PC-3 (cell line): ENCODE results near the gene ABCA3. TPM values are rescaled to one million over a fixed set of nuclear protein-coding genes. Genes with fewer than 3 reads are reported as not detected.

ENCODE experiments used
- ATAC-seq: fragments of 200-7000 bp; cut with Tn5 transposase; 2 replicates; pipeline ENCODE4 v1.9.1; 2020; ENCODE audit warnings: mild to moderate bottlenecking, moderate library complexity
- BruUV-seq: library from RNA; stranded (reverse); fragments of 400-500 nt; replicated peaks from 2 replicates; lab custom pipeline; 2021; lab: Mats Ljungman, UMichigan
- CTCF ChIA-PET: fragments of 300-600 bp; sonication (Branson Sonifier 250); formaldehyde crosslinking; loops from one replicate; lab custom pipeline; 2022; ENCODE audit warnings: antibody characterized with exemption; lab: Charles Lee
- POLR2A ChIA-PET: fragments of 300-600 bp; sonication (Branson Sonifier 250); formaldehyde crosslinking; loops from one replicate; lab custom pipeline; 2022; ENCODE audit warnings: antibody characterized with exemption; ENCODE audit not compliant: unreplicated experiment; lab: Charles Lee
- DNase-seq: peaks from one replicate; pipeline ENCODE4 v3.0.0-alpha.2; 2015
- H2AFZ ChIP-seq: fragments of 300-600 bp; sonication (generic); 2 replicates; pipeline ENCODE4 v1.6.0; 2016; ENCODE audit warnings: antibody characterized with exemption, low read length
- H3F3A ChIP-seq: fragments of 300-600 bp; sonication (generic); one replicate; pipeline ENCODE4 v1.6.0; 2017; ENCODE audit warnings: antibody characterized with exemption, low read length, control low read depth, mild to moderate bottlenecking; ENCODE audit not compliant: unreplicated experiment
- H3K27ac ChIP-seq: fragments of 300-600 bp; sonication (generic); 2 replicates; pipeline ENCODE4 v1.5.1; 2016; ENCODE audit warnings: mild to moderate bottlenecking, low read length
- H3K27me3 ChIP-seq: fragments of 300-600 bp; sonication (generic); 2 replicates; pipeline ENCODE4 v1.6.1; 2016; ENCODE audit warnings: low read length, mixed read lengths
- H3K36me3 ChIP-seq: fragments of 300-600 bp; sonication (generic); 2 replicates; pipeline ENCODE4 v1.6.1; 2016; ENCODE audit warnings: low read depth, mixed run types, low read length, mixed read lengths
- H3K4me1 ChIP-seq: fragments of 300-600 bp; sonication (generic); 2 replicates; pipeline ENCODE4 v1.5.1; 2016; ENCODE audit warnings: low read length; ENCODE audit not compliant: insufficient read depth
- H3K4me2 ChIP-seq: fragments of 300-600 bp; sonication (generic); 2 replicates; pipeline ENCODE4 v1.6.0; 2016; ENCODE audit warnings: low read length
- H3K4me3 ChIP-seq: fragments of 300-600 bp; sonication (generic); 2 replicates; pipeline ENCODE4 v1.5.1; 2016; ENCODE audit warnings: mild to moderate bottlenecking, low read length, mixed read lengths
- H3K79me2 ChIP-seq: fragments of 300-600 bp; sonication (generic); 2 replicates; pipeline ENCODE4 v1.6.1; 2017; ENCODE audit warnings: low read length, mixed read lengths
- H3K9ac ChIP-seq: fragments of 300-600 bp; sonication (generic); 2 replicates; pipeline ENCODE4 v1.6.0; 2016; ENCODE audit warnings: mild to moderate bottlenecking, low read length
- H3K9me2 ChIP-seq: fragments of 300-600 bp; sonication (generic); replicated peaks from 2 replicates; pipeline ENCODE4 v1.6.1; 2016; ENCODE audit warnings: mixed run types, low read length, mixed read lengths
- H3K9me3 ChIP-seq: fragments of 300-600 bp; sonication (generic); 2 replicates; pipeline ENCODE4 v1.6.1; 2016; ENCODE audit warnings: low read length, mixed read lengths
- H4K20me1 ChIP-seq: fragments of 300-600 bp; sonication (generic); 2 replicates; pipeline ENCODE4 v1.6.1; 2016; ENCODE audit warnings: low read length, mixed read lengths
- CTCF ChIP-seq: fragments of 300-600 bp; sonication (generic); conservative IDR thresholded peaks from 2 replicates; pipeline ENCODE4 v1.5.1; 2017; ENCODE audit warnings: antibody characterized with exemption, low read depth, mild to moderate bottlenecking, low read length
- EZH2 ChIP-seq: fragments of 300-600 bp; sonication (generic); IDR thresholded peaks from one replicate; pipeline ENCODE4 v1.6.1; 2017; ENCODE audit warnings: antibody characterized with exemption, mild to moderate bottlenecking, low read length; ENCODE audit not compliant: unreplicated experiment
- EZH2phosphoT487 ChIP-seq: fragments of 300-600 bp; sonication (generic); IDR thresholded peaks from 2 replicates; pipeline ENCODE4 v1.6.1; 2018; ENCODE audit warnings: mild to moderate bottlenecking, antibody characterized with exemption, low read length, borderline replicate concordance
- intact Hi-C: fragments of 100-400 bp; cut with micrococcal nuclease; formaldehyde crosslinking; loops from 2 replicates; pipeline ENCODE4 v1.9.0; 2023
- total RNA-seq: library from RNA; depleted of rRNA; stranded (reverse); fragments of >200 nt; gene quantifications from 2 replicates; pipeline ENCODE4 v1.2.3, GENCODE V29; 2014

The ABCA3 gene
- total RNA-seq, 1 experiment from 2014 or later = 11.0 TPM

- POLR2A ChIA-PET = no interaction called here
- no peaks in the 10 kb centered on the region for H3K9me3 ChIP-seq
- no peak for TF ChIP-seq EZH2phosphoT487
- no peak for TF ChIP-seq EZH2
- TF ChIP-seq CTCF = no peak
- H3K9me2 ChIP-seq = no peaks in the 10 kb centered on the region
- H3K79me2 ChIP-seq = no peaks in the 10 kb centered on the region
- H4K20me1 ChIP-seq = no peaks in the 10 kb centered on the region
- no peak for DNase-seq
- no peaks in the 10 kb centered on the region for H3K4me1 ChIP-seq
- no peak overlapping the region for H3K4me3 ChIP-seq
- no peak overlapping the region for H2AFZ ChIP-seq
- no peaks in the 10 kb centered on the region for H3K27me3 ChIP-seq
- CTCF ChIA-PET = no interaction called here
- H3K9ac ChIP-seq = no peak overlapping the region
- H3K36me3 ChIP-seq = no peaks in the 10 kb centered on the region
- no peak overlapping the region for H3K27ac ChIP-seq
- no TSS peak for BruUV-seq
- no peak for ATAC-seq
- no peaks in the 10 kb centered on the region for H3F3A ChIP-seq
- intact Hi-C loops = no loop called here
- H3K4me2 ChIP-seq = no peak overlapping the region
Measured at GRCh38 chr16:2292221-2292620, 48.3 kb downstream of the ABCA3 start.

- H3K4me3 ChIP-seq = no peak overlapping the region
- no peak overlapping the region for H2AFZ ChIP-seq
- H3K27me3 ChIP-seq = no peaks in the 10 kb centered on the region
- BruUV-seq = no TSS peak
- no peaks in the 10 kb centered on the region for H3F3A ChIP-seq
- no peaks in the 10 kb centered on the region for H4K20me1 ChIP-seq
- POLR2A ChIA-PET = no interaction called here
- DNase-seq (no peak), ATAC-seq (no peak)
- TF ChIP-seq EZH2 = no peak
- TF ChIP-seq EZH2phosphoT487 = no peak
- no peak for TF ChIP-seq CTCF
- intact Hi-C loops = no loop called here
- no peak overlapping the region for H3K9ac ChIP-seq
- no peak overlapping the region for H3K27ac ChIP-seq
- no peaks in the 10 kb centered on the region for H3K79me2 ChIP-seq
- H3K36me3 ChIP-seq = no peaks in the 10 kb centered on the region
- H3K9me3 ChIP-seq = no peaks in the 10 kb centered on the region
- no peaks in the 10 kb centered on the region for H3K9me2 ChIP-seq
- H3K4me2 ChIP-seq = no peak overlapping the region
- no peaks in the 10 kb centered on the region for H3K4me1 ChIP-seq
- CTCF ChIA-PET = no interaction called here
Measured at GRCh38 chr16:2289282-2289681, 51.2 kb downstream of the ABCA3 start.

GRCh38 chr16:2288726-2289125 is 51.8 kb downstream of the ABCA3 start:
- DNase-seq = no peak
- Histone ChIP-seq H3K27ac (no peak overlapping the region), H3K4me2 (no peak overlapping the region), H3K9me3 (no peaks in the 10 kb centered on the region), H3K36me3 (no peaks in the 10 kb centered on the region), H3K9ac (no peak overlapping the region), H3F3A (no peaks in the 10 kb centered on the region), H3K4me1 (no peaks in the 10 kb centered on the region), H4K20me1 (no peaks in the 10 kb centered on the region), H3K4me3 (no peak overlapping the region), H2AFZ (no peak overlapping the region), H3K9me2 (no peaks in the 10 kb centered on the region), H3K27me3 (no peaks in the 10 kb centered on the region), H3K79me2 (no peaks in the 10 kb centered on the region)
- no TSS peak for BruUV-seq
- TF ChIP-seq CTCF (no peak), EZH2phosphoT487 (no peak), EZH2 (no peak)
- ATAC-seq = no peak
- ChIA-PET POLR2A (interaction anchor here (0.6 kb wide), 1 partner anchor 76 kb away, joined by 19 read pairs; no protein-coding TSS in a partner anchor), CTCF (no interaction called here)
- intact Hi-C loops = no loop called here
